Measurements from ENCODE around the gene RAC2.
A peak's percentile ranks its signal among the peaks of the same experiment; 100 is the strongest.

Gene RAC2

GRCh38 chr22:37218399-37218770 is 25.7 kb downstream of the RAC2 start:
- Histone ChIP-seq H3K4me1 (ENCODE audit: low read length) (peaks cover 59% of the 10 kb centered on the region), H3K27ac (ENCODE audit: low read length) (peak overlapping the region; percentile 97), H2AFZ (ENCODE audit: low read depth, low read length) (no peak overlapping the region)

GRCh38 chr22:37215890-37216289 is 28.2 kb downstream of the RAC2 start:
- H3K4me1 ChIP-seq (ENCODE audit: low read length): peaks cover 35% of the 10 kb centered on the region
- TF ChIP-seq CTCF (IDR thresholded peaks at IDR 0.05; ENCODE audit: low read depth, low read length) (no peak), EZH2phosphoT487 (IDR thresholded peaks at IDR 0.05; ENCODE audit: low read depth) (no peak)
- H3K9me3 ChIP-seq (ENCODE audit: insufficient read depth, low read length): peaks cover 2% of the 10 kb centered on the region; the same call in 1 of the 2 replicates
- H3K4me3 ChIP-seq (ENCODE audit: low read length): no peak overlapping the region
- no peaks in the 10 kb centered on the region for H4K20me1 ChIP-seq (ENCODE audit: insufficient read depth, low read length)
- no peak overlapping the region for H3K9ac ChIP-seq (ENCODE audit: low read length)
- peaks cover 22% of the 10 kb centered on the region for H3K36me3 ChIP-seq (replicated peaks; ENCODE audit: low read depth, low read length)
- no peak overlapping the region for H3K27ac ChIP-seq (ENCODE audit: low read length)
- no peak overlapping the region for H3K4me2 ChIP-seq (ENCODE audit: low read length)
- peaks cover 11% of the 10 kb centered on the region for H3K79me2 ChIP-seq (ENCODE audit: low read length)
- H3K27me3 ChIP-seq (ENCODE audit: low read depth, low read length): no peaks in the 10 kb centered on the region
- no peak overlapping the region for H2AFZ ChIP-seq (ENCODE audit: low read depth, low read length)

More at GRCh38 chr22:37218399-37218770, 25.7 kb downstream of the RAC2 start:
- peak overlapping the region; percentile 90 for H3K4me2 ChIP-seq (ENCODE audit: low read length)
- H3K27me3 ChIP-seq (ENCODE audit: low read depth, low read length): no peaks in the 10 kb centered on the region
- H3K9ac ChIP-seq (ENCODE audit: low read length): peak overlapping the region; percentile 65; the same call in 1 of the 2 replicates
- H3K9me3 ChIP-seq (ENCODE audit: insufficient read depth, low read length): peaks cover 10% of the 10 kb centered on the region; the same call in 1 of the 2 replicates
- no peaks in the 10 kb centered on the region for H4K20me1 ChIP-seq (ENCODE audit: insufficient read depth, low read length)
- H3K79me2 ChIP-seq (ENCODE audit: low read length): peaks cover 29% of the 10 kb centered on the region
- peaks cover 45% of the 10 kb centered on the region for H3K36me3 ChIP-seq (replicated peaks; ENCODE audit: low read depth, low read length)
- peak overlapping the region; percentile 44 for H3K4me3 ChIP-seq (ENCODE audit: low read length)
- no peak for TF ChIP-seq CTCF (IDR thresholded peaks at IDR 0.05; ENCODE audit: low read depth, low read length)
- no peak for TF ChIP-seq EZH2phosphoT487 (IDR thresholded peaks at IDR 0.05; ENCODE audit: low read depth)

GRCh38 chr22:37214731-37215030 is 29.4 kb downstream of the RAC2 start:
- Histone ChIP-seq H3K27me3 (ENCODE audit: low read depth, low read length) (no peaks in the 10 kb centered on the region), H3K4me2 (ENCODE audit: low read length) (no peak overlapping the region)

More at GRCh38 chr22:37214731-37215030, 29.4 kb downstream of the RAC2 start:
- no peak overlapping the region for H3K4me3 ChIP-seq (ENCODE audit: low read length)
- H4K20me1 ChIP-seq (ENCODE audit: insufficient read depth, low read length): no peaks in the 10 kb centered on the region
- peaks cover 22% of the 10 kb centered on the region for H3K4me1 ChIP-seq (ENCODE audit: low read length)
- H3K9ac ChIP-seq (ENCODE audit: low read length): no peak overlapping the region
- no peak overlapping the region for H3K27ac ChIP-seq (ENCODE audit: low read length)
- H3K9me3 ChIP-seq (ENCODE audit: insufficient read depth, low read length): no peaks in the 10 kb centered on the region
- peaks cover 2% of the 10 kb centered on the region; the same call in 1 of the 2 replicates for H3K79me2 ChIP-seq (ENCODE audit: low read length)
- TF ChIP-seq EZH2phosphoT487 (IDR thresholded peaks at IDR 0.05; ENCODE audit: low read depth) (no peak), CTCF (IDR thresholded peaks at IDR 0.05; ENCODE audit: low read depth, low read length) (no peak)
- peaks cover 19% of the 10 kb centered on the region for H3K36me3 ChIP-seq (replicated peaks; ENCODE audit: low read depth, low read length)
- H2AFZ ChIP-seq (ENCODE audit: low read depth, low read length): no peak overlapping the region
